Kidney glomerular epithelial cell (primary cell): ENCODE data around the gene IFNLR1.
"Not testable (repeated sequence)": the region's sequence is repeated elsewhere in the genome, so short reads cannot be mapped to it uniquely, and the experiment has no call there.

ENCODE experiments used
- DNase-seq: peaks from one replicate; lab custom pipeline; 2025; lab: John Stamatoyannopoulos, UW

Gene IFNLR1

DNA sequence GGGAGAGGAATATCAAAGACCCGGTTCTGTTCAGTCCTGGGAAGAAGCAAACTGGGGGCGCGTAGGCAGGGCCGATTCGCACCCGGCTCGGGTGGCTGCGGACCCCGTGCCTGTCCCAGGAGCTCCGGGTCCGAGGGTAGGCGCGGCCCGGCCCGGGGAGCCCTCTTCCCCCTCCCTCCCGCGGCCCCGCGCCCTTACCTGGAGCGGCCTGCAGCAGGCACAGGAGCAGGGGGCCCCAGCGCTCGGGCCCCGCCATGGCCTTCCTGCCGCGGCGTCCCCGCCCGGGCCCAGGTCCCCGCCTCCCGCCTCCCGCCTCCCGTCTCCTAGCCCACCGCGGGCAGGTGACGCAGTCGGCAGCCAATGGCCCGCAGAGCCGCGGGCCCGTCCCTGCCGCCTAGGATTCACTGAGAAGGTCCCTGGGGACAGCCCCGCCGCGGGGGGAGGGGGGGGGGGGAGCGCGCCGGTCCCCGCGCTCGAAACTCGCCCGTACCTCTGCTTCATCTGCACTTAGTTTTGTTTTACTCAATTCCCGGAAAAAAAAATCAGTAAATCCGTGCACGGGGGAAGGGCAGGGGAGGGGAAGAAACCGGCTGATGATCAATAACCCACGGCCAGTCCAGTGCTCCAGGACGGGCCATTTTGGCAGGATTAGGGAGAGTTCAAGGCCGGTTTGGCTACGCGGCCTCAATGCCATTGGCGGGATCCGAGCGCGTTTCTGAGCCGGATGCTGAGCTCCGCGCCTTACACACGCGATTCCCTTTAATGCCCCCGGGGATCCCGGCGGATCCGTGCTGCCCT is at the start of gene IFNLR1:
IFNLR1 (minus strand) TSS at position 297 of the 798 bp plus-strand sequence; CDS start at position 256, 41 bp downstream.
- DNase-seq, result no peak

GRCh38 chr1:24235921-24236788 is 49.1 kb upstream of the IFNLR1 start:
- DNase-seq, result no peak

DNA sequence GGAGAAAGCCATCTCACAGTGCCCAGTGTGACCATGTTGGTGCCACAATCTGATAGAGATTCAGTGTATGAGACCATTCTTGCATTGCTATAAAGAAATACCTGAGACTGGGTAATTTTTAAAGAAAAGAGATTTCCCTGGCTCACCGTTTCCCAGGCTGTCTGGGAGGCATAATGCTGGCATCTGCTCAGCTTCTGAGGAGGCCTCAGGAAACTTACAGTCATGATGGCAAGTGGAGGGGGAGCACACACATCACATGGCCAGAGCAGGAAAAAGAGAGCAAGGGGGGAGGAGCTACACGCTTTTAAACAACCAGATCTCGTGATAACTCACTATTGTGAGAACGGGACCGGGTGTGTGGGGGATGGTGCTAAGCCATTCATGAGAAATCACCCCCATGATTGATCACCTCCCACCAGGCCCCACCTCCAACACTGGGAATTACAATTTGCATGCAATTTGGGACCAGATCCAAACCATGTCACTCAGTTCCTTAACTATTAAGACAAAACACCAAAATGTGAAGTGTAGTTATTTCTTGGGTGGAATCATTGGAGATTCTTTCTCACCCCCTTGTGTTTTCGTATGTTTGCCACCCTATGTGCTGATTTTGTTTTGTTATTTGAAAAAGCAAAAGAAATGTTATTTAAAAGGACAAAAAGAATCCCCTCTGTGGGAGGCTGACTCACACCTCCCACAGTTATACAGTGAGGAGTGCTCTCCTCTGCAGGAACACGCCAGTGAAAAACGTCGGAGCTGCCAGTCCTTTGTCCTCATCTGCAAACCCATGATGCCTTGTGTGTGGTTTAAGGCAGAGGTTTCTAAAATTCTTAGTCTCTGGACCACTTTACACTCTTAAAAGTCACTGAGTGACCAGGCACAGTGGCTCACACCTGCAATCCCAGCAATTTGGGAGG is 46.9 kb upstream of the IFNLR1 start:
- no peak for DNase-seq

- no peak for DNase-seq
Measured at GRCh38 chr1:24231701-24232100, 44.6 kb upstream of the IFNLR1 start.

DNA sequence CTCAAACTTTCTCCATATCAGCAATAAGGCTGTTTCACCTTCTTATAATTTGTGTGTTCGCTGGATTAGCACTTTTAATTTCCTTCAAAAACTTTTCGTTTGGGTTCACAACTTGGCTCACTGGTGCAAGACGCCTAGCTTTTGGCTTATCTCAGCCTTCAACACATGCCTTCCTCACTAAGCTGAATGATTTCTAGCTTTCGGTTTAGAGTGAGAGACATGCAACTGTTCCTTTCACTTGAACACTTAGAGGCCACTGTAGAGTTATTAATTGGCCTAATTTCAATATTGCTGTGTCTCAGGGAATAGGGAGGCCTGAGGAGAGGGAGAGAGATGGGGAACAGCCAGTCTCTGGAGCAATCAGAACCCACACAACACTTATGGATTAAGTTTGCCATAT is 41.2 kb upstream of the IFNLR1 start:
- no peak for DNase-seq

GRCh38 chr1:24226749-24227148 is 39.7 kb upstream of the IFNLR1 start:
- DNase-seq, result no peak

GRCh38 chr1:24224761-24225160 is 37.7 kb upstream of the IFNLR1 start:
- no peak for DNase-seq

DNA sequence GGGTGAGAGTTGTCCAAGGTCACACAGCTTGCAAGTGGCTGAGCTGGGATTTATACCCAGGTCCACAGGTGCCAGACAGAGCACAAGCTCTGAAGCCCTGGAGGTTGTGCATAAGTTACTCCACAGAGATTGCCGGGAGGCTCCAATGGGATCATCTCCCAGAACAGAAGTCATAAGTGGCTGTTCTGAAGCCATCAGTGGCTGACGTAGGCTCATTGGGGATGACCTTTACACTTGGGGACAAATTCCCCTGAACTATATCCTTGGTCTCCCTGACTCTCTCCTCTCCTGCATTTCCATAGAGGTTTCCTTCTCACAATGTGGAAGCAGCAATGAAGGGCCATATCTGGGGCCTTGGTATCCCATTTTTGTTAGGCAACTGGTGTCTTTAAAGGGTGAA is 37.0 kb upstream of the IFNLR1 start:
- DNase-seq, result no peak

- no peak for DNase-seq
Measured at GRCh38 chr1:24222793-24223192, 35.7 kb upstream of the IFNLR1 start.

DNA sequence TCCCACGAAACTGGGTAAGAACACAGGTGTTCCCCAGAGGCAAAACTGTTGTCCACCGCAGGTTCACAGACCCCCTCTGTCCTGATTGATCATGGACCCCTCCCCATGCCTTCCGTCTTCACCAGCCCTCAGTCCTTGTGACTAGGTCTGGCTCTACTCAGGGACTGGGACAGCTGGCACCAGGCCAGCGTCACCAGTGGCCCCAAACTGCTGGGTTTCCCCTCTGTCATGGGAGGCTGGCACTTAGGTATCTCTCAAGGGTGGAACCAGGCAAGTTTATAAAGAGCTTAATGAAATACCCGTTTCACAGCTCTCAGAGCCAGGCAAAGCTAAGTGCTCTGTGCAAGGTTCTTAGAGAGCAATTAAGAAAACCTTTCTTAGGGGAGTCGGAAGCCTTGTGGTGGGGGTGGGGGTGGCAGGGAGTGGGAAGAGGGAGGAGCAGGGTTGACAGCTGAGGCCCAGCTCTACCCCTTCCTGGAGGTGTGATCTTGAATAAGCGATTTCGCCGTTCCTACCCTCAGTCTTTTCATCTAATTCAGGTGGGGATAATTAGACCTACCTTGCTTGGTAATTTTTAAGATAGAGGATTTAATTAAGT is 35.0 kb upstream of the IFNLR1 start:
- no peak for DNase-seq

DNA sequence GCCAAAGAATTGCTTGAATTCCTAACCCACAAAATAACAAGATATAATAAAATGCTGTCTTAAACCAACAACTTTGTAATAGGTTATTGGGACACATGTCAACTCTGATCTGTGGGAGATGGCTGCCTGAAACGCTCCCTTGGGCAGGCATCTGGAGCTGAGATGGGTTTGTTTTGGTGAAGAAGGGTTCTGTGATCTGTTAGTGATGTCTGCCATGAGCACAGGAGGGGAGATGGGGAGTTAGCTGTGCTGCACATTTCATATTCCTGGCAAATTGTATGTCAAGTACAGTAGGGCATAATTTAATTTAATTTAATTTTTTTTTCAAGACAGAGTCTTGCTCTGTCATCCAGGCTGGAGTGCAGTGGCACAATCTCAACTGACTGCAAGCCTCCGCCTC is 34.2 kb upstream of the IFNLR1 start:
- no peak for DNase-seq

GRCh38 chr1:24216276-24217074 is 29.4 kb upstream of the IFNLR1 start:
- DNase-seq, result no peak

- DNase-seq, result no peak
Measured at GRCh38 chr1:24215226-24215814, 28.2 kb upstream of the IFNLR1 start.

DNA sequence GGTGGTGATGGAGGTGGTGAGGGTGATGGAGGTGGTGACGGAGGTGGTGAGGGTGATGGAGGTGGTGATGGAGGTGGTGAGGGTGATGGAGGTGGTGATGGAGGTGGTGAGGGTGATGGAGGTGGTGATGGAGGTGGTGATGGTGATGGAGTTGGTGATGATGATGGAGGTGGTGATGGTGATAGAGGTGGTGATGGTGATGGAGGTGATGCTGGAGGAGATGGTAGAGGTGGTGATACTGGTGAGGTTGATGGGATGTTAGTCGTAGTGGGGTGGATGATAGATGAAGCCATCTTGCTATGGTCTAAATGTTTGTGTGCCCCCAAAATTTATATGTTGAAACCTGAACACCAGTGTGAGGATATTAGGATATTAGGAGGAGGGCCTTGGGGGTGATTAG is 25.3 kb upstream of the IFNLR1 start:
- DNase-seq, result no peak

DNA sequence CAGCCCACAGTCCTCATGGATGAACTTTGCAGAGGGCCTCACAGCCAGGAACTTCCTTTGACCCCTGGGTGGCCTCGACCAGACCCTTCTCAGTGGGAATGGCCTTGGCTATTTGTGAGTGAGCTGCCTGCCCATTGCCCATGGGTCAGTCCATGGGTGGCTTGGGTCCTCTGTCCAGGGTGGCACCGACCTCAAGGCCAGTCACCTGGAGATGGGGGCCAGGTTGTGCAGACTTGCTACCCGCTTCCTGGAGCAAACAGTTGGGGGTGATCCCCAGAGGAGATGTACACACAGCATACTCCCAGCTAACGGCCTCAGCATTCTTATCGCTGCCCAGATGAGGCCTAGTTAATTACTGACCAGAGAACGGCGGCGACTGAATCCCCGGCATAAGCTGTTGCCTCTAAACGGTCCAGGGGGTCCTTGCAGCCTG is 23.1 kb upstream of the IFNLR1 start:
- no peak for DNase-seq

DNA sequence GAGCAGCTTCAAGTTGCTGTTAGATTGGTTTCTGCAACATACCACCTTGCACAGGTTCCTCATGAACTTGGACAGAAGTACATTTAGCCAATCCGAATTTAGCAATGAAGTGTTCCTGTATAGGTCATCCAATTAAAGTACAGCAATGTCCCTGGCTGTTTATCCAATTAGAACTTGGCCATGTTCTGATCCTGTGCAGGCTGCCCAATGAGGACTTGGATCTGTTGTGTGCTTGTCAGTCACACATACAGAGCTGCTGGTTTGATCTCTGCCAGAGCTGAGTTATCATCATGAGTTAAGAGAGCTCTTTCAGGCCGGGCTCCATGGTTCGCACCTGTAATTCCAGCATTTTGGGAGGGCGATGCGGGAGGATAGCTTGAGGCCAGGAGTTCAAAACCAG is 22.0 kb upstream of the IFNLR1 start:
- no peak for DNase-seq

GRCh38 chr1:24207709-24208108 is 20.6 kb upstream of the IFNLR1 start:
- DNase-seq, result no peak

- not testable (repeated sequence) for DNase-seq
Measured at GRCh38 chr1:24207395-24207687, 20.3 kb upstream of the IFNLR1 start.

DNA sequence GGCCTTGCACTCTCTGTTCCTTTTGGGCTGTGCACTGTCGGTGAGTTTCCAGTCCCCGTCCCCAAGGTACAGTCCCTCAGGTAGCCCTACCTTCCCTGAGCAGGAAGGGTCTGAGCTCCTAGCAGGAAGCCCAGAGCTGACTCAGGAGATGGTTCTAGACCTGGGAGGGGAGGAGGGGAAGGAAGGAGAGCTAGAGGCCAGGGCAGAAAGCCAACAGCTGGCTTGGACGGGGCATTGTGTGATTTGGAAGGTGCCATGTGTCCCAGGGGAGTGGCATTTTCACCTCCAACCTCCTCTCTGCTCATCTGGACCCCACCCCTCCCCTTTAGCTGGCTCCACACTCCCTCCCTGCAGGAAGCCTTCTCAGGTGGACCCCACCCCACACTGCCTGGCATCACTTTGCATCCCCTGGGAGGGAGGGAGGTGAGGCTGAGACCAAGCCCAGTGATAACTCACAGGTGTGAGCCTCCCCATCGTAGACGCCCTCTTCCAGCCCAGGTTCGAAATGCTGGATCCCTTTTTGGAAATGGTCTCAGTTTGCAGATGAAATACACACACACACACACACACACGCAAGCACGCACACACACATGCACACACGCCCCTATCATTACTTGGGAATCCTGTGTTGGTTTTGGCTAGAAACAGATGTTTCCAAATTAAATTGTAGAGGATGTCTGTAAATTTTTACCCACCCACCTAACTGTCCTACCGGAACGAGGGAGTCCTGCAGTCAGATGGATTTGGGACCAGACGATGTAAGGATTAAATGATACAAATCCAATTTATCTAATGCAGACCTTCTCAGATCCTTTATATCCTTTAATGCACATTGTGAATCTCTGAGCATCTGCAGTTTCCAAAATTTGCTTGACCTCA is 19.7 kb upstream of the IFNLR1 start:
- no peak for DNase-seq

DNA sequence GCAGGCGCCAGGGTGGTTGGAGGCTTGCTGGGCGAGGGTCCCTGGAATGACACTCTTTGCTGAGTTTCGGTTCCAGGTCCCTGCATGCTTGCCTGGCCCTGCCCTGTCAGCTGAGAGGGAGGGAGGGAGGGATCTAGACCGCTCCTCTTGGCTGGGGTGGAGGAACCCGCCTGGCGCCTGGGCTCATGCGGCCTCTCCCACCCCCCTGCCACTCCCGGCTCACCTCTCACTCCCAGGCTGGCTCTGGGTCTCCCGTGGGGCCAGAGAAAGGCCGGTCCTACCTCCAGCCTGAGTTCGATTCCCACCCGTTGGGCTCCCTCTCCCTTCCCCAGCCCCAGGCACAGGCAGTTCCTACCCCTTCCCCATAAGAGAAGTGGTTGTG is 19.0 kb upstream of the IFNLR1 start:
- no peak for DNase-seq
